Measurements from ENCODE around the gene USP2.

The USP2 gene

GRCh38 chr11:119374632-119375336, 6.7 kb downstream of the USP2 start:
- no peak overlapping the region for H3K4me3 ChIP-seq (ENCODE audit: low read length)
- no peaks in the 10 kb centered on the region for H3K9me3 ChIP-seq (ENCODE audit: insufficient read depth, low read depth, low read length)
- H3K9ac ChIP-seq (ENCODE audit: low read depth, low read length) = no peak overlapping the region
- H3K4me1 ChIP-seq (ENCODE audit: insufficient read depth, low read length) = peaks cover 36% of the 10 kb centered on the region
- H3K27me3 ChIP-seq (ENCODE audit: insufficient read depth, low read length) = peaks cover 10% of the 10 kb centered on the region; the same call in 1 of the 2 replicates
- no peaks in the 10 kb centered on the region for H3K36me3 ChIP-seq (ENCODE audit: insufficient read depth, low read depth, low read length)
- H3K27ac ChIP-seq (ENCODE audit: low read length) = no peak overlapping the region

- Histone ChIP-seq H3K36me3 (ENCODE audit: insufficient read depth, low read depth, low read length) (no peaks in the 10 kb centered on the region), H3K27ac (ENCODE audit: low read length) (no peak overlapping the region), H3K4me1 (ENCODE audit: insufficient read depth, low read length) (peaks cover 32% of the 10 kb centered on the region), H3K27me3 (ENCODE audit: insufficient read depth, low read length) (peaks cover 3% of the 10 kb centered on the region; the same call in 1 of the 2 replicates), H3K4me3 (ENCODE audit: low read length) (no peak overlapping the region), H3K9me3 (ENCODE audit: insufficient read depth, low read depth, low read length) (no peaks in the 10 kb centered on the region), H3K9ac (ENCODE audit: low read depth, low read length) (no peak overlapping the region)
Observed at GRCh38 chr11:119373921-119374631, 7.4 kb downstream of the USP2 start.

GRCh38 chr11:119373059-119373920, 8.2 kb downstream of the USP2 start:
- no peak overlapping the region for H3K27ac ChIP-seq (ENCODE audit: low read length)
- peaks cover 28% of the 10 kb centered on the region for H3K4me1 ChIP-seq (ENCODE audit: insufficient read depth, low read length)
- H3K4me3 ChIP-seq (ENCODE audit: low read length) = no peak overlapping the region
- H3K9ac ChIP-seq (ENCODE audit: low read depth, low read length) = no peak overlapping the region
- H3K27me3 ChIP-seq (ENCODE audit: insufficient read depth, low read length) = no peaks in the 10 kb centered on the region; the same call in 1 of the 2 replicates
- no peaks in the 10 kb centered on the region for H3K36me3 ChIP-seq (ENCODE audit: insufficient read depth, low read depth, low read length)
- no peaks in the 10 kb centered on the region for H3K9me3 ChIP-seq (ENCODE audit: insufficient read depth, low read depth, low read length)

GRCh38 chr11:119372260-119373058, 9.0 kb downstream of the USP2 start:
- H3K9ac ChIP-seq (ENCODE audit: low read depth, low read length) = no peak overlapping the region
- peaks cover under 1% of the 10 kb centered on the region; the same call in 1 of the 2 replicates for H3K27me3 ChIP-seq (ENCODE audit: insufficient read depth, low read length)
- H3K36me3 ChIP-seq (ENCODE audit: insufficient read depth, low read depth, low read length) = no peaks in the 10 kb centered on the region
- no peaks in the 10 kb centered on the region for H3K9me3 ChIP-seq (ENCODE audit: insufficient read depth, low read depth, low read length)
- H3K4me3 ChIP-seq (ENCODE audit: low read length) = no peak overlapping the region
- peaks cover 30% of the 10 kb centered on the region for H3K4me1 ChIP-seq (ENCODE audit: insufficient read depth, low read length)
- no peak overlapping the region for H3K27ac ChIP-seq (ENCODE audit: low read length)

- no peak overlapping the region for H3K27ac ChIP-seq (ENCODE audit: low read length)
- no peak overlapping the region for H3K4me3 ChIP-seq (ENCODE audit: low read length)
- H3K4me1 ChIP-seq (ENCODE audit: insufficient read depth, low read length) = peaks cover 27% of the 10 kb centered on the region; the same call in 1 of the 2 replicates
- peaks cover 7% of the 10 kb centered on the region for H3K27me3 ChIP-seq (ENCODE audit: insufficient read depth, low read length)
- H3K9me3 ChIP-seq (ENCODE audit: insufficient read depth, low read depth, low read length) = no peaks in the 10 kb centered on the region
- no peak overlapping the region for H3K9ac ChIP-seq (ENCODE audit: low read depth, low read length)
- no peaks in the 10 kb centered on the region for H3K36me3 ChIP-seq (ENCODE audit: insufficient read depth, low read depth, low read length)
Observed at GRCh38 chr11:119371778-119372182, 9.7 kb downstream of the USP2 start.

- Histone ChIP-seq H3K9me3 (ENCODE audit: insufficient read depth, low read depth, low read length) (no peaks in the 10 kb centered on the region), H3K4me1 (ENCODE audit: insufficient read depth, low read length) (peaks cover 23% of the 10 kb centered on the region; the same call in 1 of the 2 replicates), H3K4me3 (ENCODE audit: low read length) (no peak overlapping the region), H3K9ac (ENCODE audit: low read depth, low read length) (no peak overlapping the region), H3K36me3 (ENCODE audit: insufficient read depth, low read depth, low read length) (no peaks in the 10 kb centered on the region), H3K27ac (ENCODE audit: low read length) (no peak overlapping the region), H3K27me3 (ENCODE audit: insufficient read depth, low read length) (peaks cover 11% of the 10 kb centered on the region)
Observed at GRCh38 chr11:119371067-119371601, 10.4 kb downstream of the USP2 start.

GRCh38 chr11:119370486-119371046, 10.9 kb downstream of the USP2 start:
- Histone ChIP-seq H3K36me3 (ENCODE audit: insufficient read depth, low read depth, low read length) (no peaks in the 10 kb centered on the region), H3K9ac (ENCODE audit: low read depth, low read length) (no peak overlapping the region), H3K9me3 (ENCODE audit: insufficient read depth, low read depth, low read length) (no peaks in the 10 kb centered on the region), H3K27me3 (ENCODE audit: insufficient read depth, low read length) (peaks cover 13% of the 10 kb centered on the region), H3K27ac (ENCODE audit: low read length) (no peak overlapping the region), H3K4me3 (ENCODE audit: low read length) (no peak overlapping the region), H3K4me1 (ENCODE audit: insufficient read depth, low read length) (peaks cover 19% of the 10 kb centered on the region; the same call in 1 of the 2 replicates)

DNA sequence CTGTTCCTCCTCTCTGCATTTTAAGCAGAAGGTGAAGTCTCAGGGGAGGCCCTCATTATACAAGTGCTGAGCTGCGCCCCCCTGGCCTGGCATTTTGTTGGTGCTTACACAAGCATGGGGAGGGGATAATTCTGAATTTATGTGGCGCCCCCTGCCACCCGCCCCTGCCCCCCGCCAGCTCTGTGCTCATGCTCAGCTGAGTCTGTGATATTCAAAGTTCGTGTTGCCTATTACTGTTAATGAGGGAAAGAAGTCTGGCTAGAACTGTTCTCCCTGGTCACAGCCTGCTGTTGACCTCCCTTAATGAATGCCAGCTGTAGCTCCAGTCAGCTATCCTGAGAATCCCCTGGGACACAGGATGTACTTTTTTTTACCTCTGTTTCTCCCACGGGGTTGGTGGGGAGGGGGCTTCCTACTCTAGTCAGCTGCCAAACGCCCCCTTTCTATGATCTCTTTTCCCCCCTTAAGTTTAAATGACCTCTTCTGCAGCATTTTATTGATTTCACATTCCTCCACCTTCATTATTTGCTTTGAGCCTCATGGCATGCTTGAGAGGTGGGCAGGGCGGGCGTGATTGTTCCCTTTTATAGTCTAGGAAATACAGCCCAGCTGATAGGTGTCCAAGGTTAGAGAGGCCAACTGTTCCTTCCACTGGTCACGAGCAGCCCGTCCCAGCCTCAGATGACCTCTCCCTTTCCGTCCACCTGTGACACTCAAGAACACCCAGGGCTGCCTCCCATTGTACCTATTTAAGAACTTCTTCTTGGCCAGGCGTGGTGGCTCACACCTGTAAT, 12.2 kb downstream of the USP2 start:
- Histone ChIP-seq H3K9me3 (ENCODE audit: insufficient read depth, low read depth, low read length) (no peaks in the 10 kb centered on the region), H3K36me3 (ENCODE audit: insufficient read depth, low read depth, low read length) (no peaks in the 10 kb centered on the region), H3K4me1 (ENCODE audit: insufficient read depth, low read length) (peaks cover 12% of the 10 kb centered on the region), H3K4me3 (ENCODE audit: low read length) (no peak overlapping the region), H3K27ac (ENCODE audit: low read length) (no peak overlapping the region), H3K27me3 (ENCODE audit: insufficient read depth, low read length) (peaks cover 25% of the 10 kb centered on the region), H3K9ac (ENCODE audit: low read depth, low read length) (no peak overlapping the region)

- Histone ChIP-seq H3K36me3 (ENCODE audit: insufficient read depth, low read depth, low read length) (no peaks in the 10 kb centered on the region), H3K27me3 (ENCODE audit: insufficient read depth, low read length) (peaks cover 33% of the 10 kb centered on the region), H3K4me1 (ENCODE audit: insufficient read depth, low read length) (peaks cover 11% of the 10 kb centered on the region), H3K9me3 (ENCODE audit: insufficient read depth, low read depth, low read length) (no peaks in the 10 kb centered on the region), H3K9ac (ENCODE audit: low read depth, low read length) (no peak overlapping the region), H3K4me3 (ENCODE audit: low read length) (no peak overlapping the region), H3K27ac (ENCODE audit: low read length) (no peak overlapping the region)
Observed at GRCh38 chr11:119368121-119369034, 13.1 kb downstream of the USP2 start.

All from iPS-20b (cell line).